ENCODE results near the gene NOC2L.
"Not testable (repeated sequence)": the region's sequence is repeated elsewhere in the genome, so short reads cannot be mapped to it uniquely, and the experiment has no call there.

The NOC2L gene

DNA sequence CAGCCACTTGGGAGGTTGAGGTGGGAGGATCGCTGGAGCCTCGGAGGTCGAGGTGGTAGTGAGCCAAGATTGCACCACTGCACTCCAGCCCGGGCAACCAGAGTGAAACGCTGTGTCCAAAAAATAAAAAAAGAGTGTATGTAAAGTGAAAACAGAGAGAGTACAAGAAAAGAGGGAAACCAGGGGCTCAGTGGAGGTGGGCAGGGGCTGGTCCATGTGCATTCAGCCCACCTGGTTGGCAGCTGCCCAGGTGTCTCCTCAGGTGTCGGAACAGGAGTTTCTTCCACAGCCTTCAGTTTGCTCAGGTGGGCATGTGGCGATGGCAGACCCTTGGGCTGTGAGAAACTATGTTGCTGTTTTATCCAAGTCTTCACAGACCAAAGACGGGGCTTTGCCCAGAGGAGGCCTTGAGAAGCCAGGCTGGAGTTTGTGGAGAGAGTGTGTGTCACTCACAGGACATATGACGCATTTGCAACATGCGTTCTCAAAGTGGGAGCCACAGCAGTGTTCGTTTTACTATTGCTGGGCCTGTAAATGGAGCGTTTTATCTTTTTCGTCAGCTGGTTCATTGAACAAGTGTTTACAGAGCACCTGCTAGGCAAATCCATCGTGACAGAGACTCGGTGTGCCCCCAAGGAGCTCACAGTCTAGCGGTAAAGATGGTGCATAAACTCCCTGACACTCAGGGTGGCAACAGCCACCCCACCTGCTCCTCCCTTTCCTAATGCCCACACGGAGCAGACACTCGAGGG lies 57.8 kb downstream of the NOC2L start:
- DNase-seq (ENCODE audit: insufficient read length, low spot score): no peak
- TF ChIP-seq POLR2A (IDR thresholded peaks at IDR 0.05; ENCODE audit: low read depth, low read length): no peak
- TF ChIP-seq TAF1 (IDR thresholded peaks at IDR 0.05; ENCODE audit: low read depth, low read length): no peak
- TF ChIP-seq POU2F2 (IDR thresholded peaks at IDR 0.05; ENCODE audit: low read depth, low read length): no peak
- TF ChIP-seq POLR2AphosphoS5 (IDR thresholded peaks at IDR 0.05; ENCODE audit: low read depth, low read length): no peak
- no peak for FAIRE-seq

DNA sequence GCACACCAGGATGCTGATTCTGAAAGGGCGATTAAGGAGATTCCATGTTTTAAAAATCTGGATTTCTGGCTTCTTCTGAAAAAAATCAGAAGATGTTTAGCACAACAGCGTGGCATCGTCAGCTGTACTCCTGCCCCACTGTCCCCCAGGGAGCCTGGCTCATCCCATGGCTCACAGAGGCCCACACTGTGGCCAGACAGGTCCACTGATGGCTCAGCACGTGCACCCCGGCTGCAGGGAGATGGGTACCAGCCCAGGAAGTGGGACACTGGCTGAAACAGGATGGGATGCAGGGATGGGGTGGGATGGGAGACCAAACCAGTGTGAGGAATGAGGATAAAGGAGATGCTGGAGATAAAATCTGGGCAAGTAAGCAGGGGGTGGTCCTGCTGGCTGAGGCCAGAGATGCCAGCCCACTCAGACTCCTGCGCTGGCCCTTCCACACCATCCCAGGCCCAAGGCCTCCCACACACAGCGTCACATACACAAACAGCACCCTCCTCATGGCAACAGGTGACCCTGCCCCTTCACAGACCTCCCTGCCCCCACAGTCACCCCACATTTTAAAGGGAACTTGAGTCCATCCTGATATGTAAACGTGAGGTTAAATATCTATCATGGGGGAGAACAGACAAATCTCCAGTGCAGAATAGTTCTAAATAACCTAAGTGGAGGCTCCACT lies 59.3 kb downstream of the NOC2L start:
- TF ChIP-seq TAF1 (IDR thresholded peaks at IDR 0.05; ENCODE audit: low read depth, low read length) (no peak), POLR2A (IDR thresholded peaks at IDR 0.05; ENCODE audit: low read depth, low read length) (no peak), POU2F2 (IDR thresholded peaks at IDR 0.05; ENCODE audit: low read depth, low read length) (no peak), PAX5 (IDR thresholded peaks at IDR 0.05; ENCODE audit: insufficient read depth, low read length, severe bottlenecking) (no peak), SPI1 (IDR thresholded peaks at IDR 0.05; ENCODE audit: low read depth, low read length) (no peak), POLR2AphosphoS5 (IDR thresholded peaks at IDR 0.05; ENCODE audit: low read depth, low read length) (no peak)
- DNase-seq (ENCODE audit: insufficient read length, low spot score) (no peak), FAIRE-seq (no peak)

DNA sequence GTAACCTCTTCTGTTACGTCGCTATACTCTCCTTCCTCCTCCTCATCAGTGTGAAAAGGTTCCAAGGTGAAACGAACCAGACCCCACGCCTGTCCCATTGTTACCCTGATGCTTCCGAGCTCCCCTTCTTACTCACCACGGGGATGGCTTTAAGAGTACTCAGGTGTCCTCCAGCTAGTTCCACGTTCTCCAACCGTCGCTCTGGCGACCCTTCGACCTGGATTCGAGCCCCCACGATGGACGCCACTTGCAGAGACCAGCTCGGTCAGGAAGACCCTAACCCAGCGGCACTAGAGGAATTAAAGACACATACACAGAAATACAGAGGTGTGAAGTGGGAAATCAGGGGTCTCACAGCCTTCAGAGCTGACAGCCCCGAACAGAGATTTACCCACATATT lies 61.1 kb downstream of the NOC2L start:
- FAIRE-seq; DNase-seq (ENCODE audit: insufficient read length, low spot score): not testable (repeated sequence)

DNA sequence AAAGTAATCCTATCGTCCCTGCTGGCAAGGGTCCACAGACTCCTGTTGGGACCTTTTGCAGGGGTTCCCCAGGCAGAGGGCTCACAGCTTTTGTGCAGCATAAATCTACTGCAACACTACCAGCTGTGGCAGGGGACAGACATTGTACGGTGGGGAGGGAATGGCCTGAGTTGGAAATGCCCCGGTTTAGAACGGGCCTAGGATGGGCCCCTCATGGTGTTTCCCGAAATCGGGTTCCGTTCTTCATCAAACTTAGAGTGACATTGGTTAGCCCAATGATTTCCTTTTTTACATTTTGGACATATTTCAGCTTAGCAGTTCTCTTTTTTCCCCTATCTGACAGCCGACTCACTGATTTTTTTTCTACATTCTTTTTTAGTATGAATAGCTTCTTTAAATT lies 61.8 kb downstream of the NOC2L start:
- no peak for FAIRE-seq
- TF ChIP-seq POU2F2 (IDR thresholded peaks at IDR 0.05; ENCODE audit: low read depth, low read length) (no peak), SPI1 (IDR thresholded peaks at IDR 0.05; ENCODE audit: low read depth, low read length) (no peak)

More for the DNA sequence above, 61.8 kb downstream of the NOC2L start:
- DNase-seq (ENCODE audit: insufficient read length, low spot score): no peak
